ENCODE measurements around the gene INPP5D.
"Not testable (repeated sequence)": the region's sequence is repeated elsewhere in the genome, so short reads cannot be mapped to it uniquely, and the experiment has no call there.

The INPP5D gene

GRCh38 chr2:233117811-233118647, 57.9 kb downstream of the INPP5D start:
- DNase-seq (ENCODE audit: low read depth) = no peak

GRCh38 chr2:233118648-233119000, 58.5 kb downstream of the INPP5D start:
- no peak for DNase-seq (ENCODE audit: low read depth)

GRCh38 chr2:233119123-233119522, 59.0 kb downstream of the INPP5D start:
- no peak for DNase-seq (ENCODE audit: low read depth)

- DNase-seq (ENCODE audit: low read depth) = no peak
These were observed 59.7 kb downstream of the INPP5D start for GRCh38 chr2:233119806-233120205.

GRCh38 chr2:233120459-233120858, 60.3 kb downstream of the INPP5D start:
- no peak for DNase-seq (ENCODE audit: low read depth)

GRCh38 chr2:233121856-233122255, 61.7 kb downstream of the INPP5D start:
- DNase-seq (ENCODE audit: low read depth) = no peak

GRCh38 chr2:233122541-233122940, 62.4 kb downstream of the INPP5D start:
- no peak for DNase-seq (ENCODE audit: low read depth)

- DNase-seq (ENCODE audit: low read depth) = not testable (repeated sequence)
These were observed 63.4 kb downstream of the INPP5D start for GRCh38 chr2:233123576-233123975.

- no peak for DNase-seq (ENCODE audit: low read depth)
These were observed 64.4 kb downstream of the INPP5D start for GRCh38 chr2:233124421-233125080.

- DNase-seq (ENCODE audit: low read depth) = no peak
These were observed 65.4 kb downstream of the INPP5D start for GRCh38 chr2:233125455-233126065.

- peak; percentile 27 for DNase-seq (ENCODE audit: low read depth)
These were observed 69.3 kb downstream of the INPP5D start for GRCh38 chr2:233129351-233129978.

- no peak for DNase-seq (ENCODE audit: low read depth)
These were observed 69.9 kb downstream of the INPP5D start for GRCh38 chr2:233130024-233130423.

- DNase-seq (ENCODE audit: low read depth) = no peak
These were observed 70.4 kb downstream of the INPP5D start for GRCh38 chr2:233130481-233131020.

- DNase-seq (ENCODE audit: low read depth) = no peak
These were observed 72.0 kb downstream of the INPP5D start for GRCh38 chr2:233131936-233132720.

- no peak for DNase-seq (ENCODE audit: low read depth)
These were observed 73.1 kb downstream of the INPP5D start for GRCh38 chr2:233133239-233133638.

GRCh38 chr2:233135421-233135820, 75.3 kb downstream of the INPP5D start:
- no peak for DNase-seq (ENCODE audit: low read depth)

GRCh38 chr2:233137040-233137439, 76.9 kb downstream of the INPP5D start:
- DNase-seq (ENCODE audit: low read depth) = no peak

GRCh38 chr2:233140077-233140585, 80.0 kb downstream of the INPP5D start:
- no peak for DNase-seq (ENCODE audit: low read depth)

- DNase-seq (ENCODE audit: low read depth) = no peak
These were observed 80.8 kb downstream of the INPP5D start for GRCh38 chr2:233140978-233141377.

GRCh38 chr2:233141901-233142300, 81.8 kb downstream of the INPP5D start:
- DNase-seq (ENCODE audit: low read depth) = no peak

GRCh38 chr2:233142355-233142897, 82.3 kb downstream of the INPP5D start:
- no peak for DNase-seq (ENCODE audit: low read depth)

All from ELR (cell line).